Kidney epithelial cell (primary cell): ENCODE results near the gene MDN1. TPM values are rescaled to one million over a fixed set of nuclear protein-coding genes. Genes with fewer than 3 reads are reported as not detected.
"Not testable (repeated sequence)": the region's sequence is repeated elsewhere in the genome, so short reads cannot be mapped to it uniquely, and the experiment has no call there.

Source experiments
- DNase-seq: peaks from one replicate; pipeline ENCODE4 v3.0.0-alpha.2; 2010; ENCODE audit warnings: low read depth
- H3K27me3 ChIP-seq: 2 replicates; pipeline ENCODE4 v1.6.0; 2011; ENCODE audit warnings: low read length; ENCODE audit not compliant: control insufficient read depth, insufficient read depth
- H3K36me3 ChIP-seq: 2 replicates; pipeline ENCODE4 v1.5.1; 2011; ENCODE audit warnings: low read length; ENCODE audit not compliant: control insufficient read depth, insufficient read depth
- H3K4me3 ChIP-seq: 2 replicates; pipeline ENCODE4 v1.5.1; 2011; ENCODE audit warnings: low read depth, mild to moderate bottlenecking, control low read depth, low read length
- CTCF ChIP-seq: IDR thresholded peaks from 2 replicates; pipeline ENCODE4 v1.5.1; 2011; ENCODE audit warnings: mild to moderate bottlenecking, moderate library complexity, low read length, control low read depth, inconsistent platforms; ENCODE audit not compliant: insufficient read depth, poor library complexity, severe bottlenecking
- total RNA-seq: library from RNA; depleted of rRNA; stranded (reverse); fragments of >200 nt; gene quantifications from 2 replicates; pipeline ENCODE4 v1.2.3, GENCODE V29; 2015

MDN1 gene
- total RNA-seq, 1 donor from 2014 or later = 28.6 TPM

- no peak for DNase-seq
- no peaks in the 10 kb centered on the region for H3K36me3 ChIP-seq
- H3K27me3 ChIP-seq = no peaks in the 10 kb centered on the region
- TF ChIP-seq CTCF = no peak
- H3K4me3 ChIP-seq = no peak overlapping the region
Observed at GRCh38 chr6:89858041-89858440, 38.4 kb upstream of the MDN1 start.

- TF ChIP-seq CTCF = no peak
- H3K27me3 ChIP-seq = no peaks in the 10 kb centered on the region
- no peak overlapping the region for H3K4me3 ChIP-seq
- no peaks in the 10 kb centered on the region for H3K36me3 ChIP-seq
- no peak for DNase-seq
Observed at GRCh38 chr6:89853068-89853467, 33.5 kb upstream of the MDN1 start.

GRCh38 chr6:89847513-89847912 is 27.9 kb upstream of the MDN1 start:
- not testable (repeated sequence) for DNase-seq, H3K4me3 ChIP-seq, H3K36me3 ChIP-seq, H3K27me3 ChIP-seq

- DNase-seq = no peak
- Histone ChIP-seq H3K4me3 (no peak overlapping the region), H3K36me3 (peaks cover 1% of the 10 kb centered on the region), H3K27me3 (no peaks in the 10 kb centered on the region)
- TF ChIP-seq CTCF = no peak
Observed at GRCh38 chr6:89843070-89843469, 23.5 kb upstream of the MDN1 start.

- Histone ChIP-seq H3K4me3 (no peak overlapping the region), H3K36me3 (peaks cover 1% of the 10 kb centered on the region), H3K27me3 (no peaks in the 10 kb centered on the region)
- DNase-seq = no peak
- TF ChIP-seq CTCF = no peak
Observed at GRCh38 chr6:89842228-89842627, 22.6 kb upstream of the MDN1 start.

GRCh38 chr6:89840538-89840937 is 20.9 kb upstream of the MDN1 start:
- H3K36me3 ChIP-seq = no peaks in the 10 kb centered on the region
- no peaks in the 10 kb centered on the region for H3K27me3 ChIP-seq
- TF ChIP-seq CTCF = no peak
- DNase-seq = no peak
- H3K4me3 ChIP-seq = no peak overlapping the region

- DNase-seq = no peak
- H3K27me3 ChIP-seq = no peaks in the 10 kb centered on the region
- no peak for TF ChIP-seq CTCF
- H3K36me3 ChIP-seq = no peaks in the 10 kb centered on the region
- H3K4me3 ChIP-seq = no peak overlapping the region
Observed at GRCh38 chr6:89836639-89837222, 17.1 kb upstream of the MDN1 start.
